Stimulated activated CD4-positive, alpha-beta T cell treated with anti-CD3 and anti-CD28 coated beads, Interleukin-4, amount 100 ng/mL, for 48 hours (primary cell): ENCODE measurements around the gene DOK4.

Source experiments
- DNase-seq, 2 donors: peaks; one replicate each; pipeline ENCODE4 v3.0.0-alpha.2; 2020; ENCODE audit warnings: low read depth in 2 of 2

The DOK4 gene

GRCh38 chr16:57519796-57520360 is 33.6 kb upstream of the DOK4 start:
- peak; percentile 68 to 80 for DNase-seq

- DNase-seq, result no peak
Observed at GRCh38 chr16:57518922-57519321, 32.6 kb upstream of the DOK4 start.

- DNase-seq, result no peak
Observed at GRCh38 chr16:57518520-57518919, 32.2 kb upstream of the DOK4 start.

GRCh38 chr16:57517397-57518367 is 31.4 kb upstream of the DOK4 start:
- DNase-seq, result no peak

GRCh38 chr16:57516773-57517172 is 30.5 kb upstream of the DOK4 start:
- no peak for DNase-seq

GRCh38 chr16:57516176-57516725 is 30.0 kb upstream of the DOK4 start:
- DNase-seq, result no peak

- no peak for DNase-seq
Observed at GRCh38 chr16:57514791-57515600, 28.7 kb upstream of the DOK4 start.

- no peak for DNase-seq
Observed at GRCh38 chr16:57514371-57514770, 28.1 kb upstream of the DOK4 start.

- DNase-seq, result no peak
Observed at GRCh38 chr16:57513371-57514102, 27.2 kb upstream of the DOK4 start.

- no peak for DNase-seq
Observed at GRCh38 chr16:57512296-57513001, 26.2 kb upstream of the DOK4 start.

GRCh38 chr16:57510016-57510871 is 24.0 kb upstream of the DOK4 start:
- no peak for DNase-seq

GRCh38 chr16:57509231-57509923 is 23.1 kb upstream of the DOK4 start:
- DNase-seq, result no peak

GRCh38 chr16:57508035-57508425 is 21.7 kb upstream of the DOK4 start:
- DNase-seq, result no peak

- no peak for DNase-seq
Observed at GRCh38 chr16:57507136-57508034, 21.1 kb upstream of the DOK4 start.

- DNase-seq, result no peak
Observed at GRCh38 chr16:57505169-57505568, 18.9 kb upstream of the DOK4 start.

GRCh38 chr16:57504491-57504890 is 18.2 kb upstream of the DOK4 start:
- DNase-seq, result no peak

- DNase-seq, result no peak
Observed at GRCh38 chr16:57504001-57504400, 17.7 kb upstream of the DOK4 start.

GRCh38 chr16:57503366-57503765 is 17.1 kb upstream of the DOK4 start:
- DNase-seq, result no peak
